HepG2 (cell line): ENCODE data around the gene HPD. TPM values are rescaled to one million over a fixed set of nuclear protein-coding genes. Genes with fewer than 3 reads are reported as not detected.
A peak's percentile ranks its signal among the peaks of the same experiment; 100 is the strongest.

ENCODE experiments used
- ASH2L ChIP-seq: fragments of 300-600, 200-600 bp; sonication (generic); IDR thresholded peaks from 2 replicates; pipeline ENCODE4 v1.7.0; 2017; ENCODE audit warnings: low read depth, mild to moderate bottlenecking, moderate library complexity, mixed read lengths, low read length; ENCODE audit not compliant: insufficient read length
- ATM ChIP-seq: fragments of 450-650 bp; IDR thresholded peaks from 2 replicates; pipeline ENCODE4 v1.7.1; 2017; ENCODE audit warnings: mild to moderate bottlenecking, borderline replicate concordance
- EP300 ChIP-seq, 3 experiments: sonication (generic) in 1 of 3; formaldehyde crosslinking in 1 of 3; IDR thresholded peaks; 2 replicates each; pipeline versions ENCODE4 v1.5.1 to v1.6.1; 2011 to 2020; ENCODE audit warnings: low read depth in 2 of 3, low read length in 2 of 3, borderline replicate concordance in 1 of 3, improper control_type of control experiment in 1 of 3, mild to moderate bottlenecking in 1 of 3, missing genetic modification reagents in 1 of 3, moderate library complexity in 1 of 3
- GATAD1 ChIP-seq: IDR thresholded peaks from 2 replicates; pipeline ENCODE4 v1.6.1; 2016; ENCODE audit warnings: missing genetic modification reagents, missing compliant biosample characterization
- NR2F1 ChIP-seq, 2 experiments: fragments of 450-650 bp in 1 of 2; formaldehyde crosslinking in 1 of 2; IDR thresholded peaks; 2 replicates each; pipeline versions ENCODE4 v1.5.0 to v1.6.1; 2016 to 2020; ENCODE audit warnings: mild to moderate bottlenecking in 1 of 2, missing compliant biosample characterization in 1 of 2, missing genetic modification reagents in 1 of 2, moderate library complexity in 1 of 2
- SMARCC2 ChIP-seq: fragments of 450-650 bp; IDR thresholded peaks from 2 replicates; pipeline ENCODE4 v1.6.1; 2017; ENCODE audit warnings: antibody characterized with exemption, mild to moderate bottlenecking
- TBL1XR1 ChIP-seq: fragments of 150-350 bp; IDR thresholded peaks from 2 replicates; pipeline ENCODE4 v1.6.1; 2014; ENCODE audit warnings: borderline replicate concordance, low read length; ENCODE audit not compliant: partially characterized antibody
- TSC22D2 ChIP-seq: sonication (generic); formaldehyde crosslinking; IDR thresholded peaks from 2 replicates; pipeline ENCODE4 v1.5.1; 2020; ENCODE audit warnings: missing genetic modification reagents, mild to moderate bottlenecking, borderline replicate concordance
- ZNF232 ChIP-seq: sonication (generic); formaldehyde crosslinking; IDR thresholded peaks from 2 replicates; pipeline ENCODE4 v1.4.0; 2020; ENCODE audit warnings: missing genetic modification reagents, borderline replicate concordance
- ZNF564 ChIP-seq: sonication (generic); formaldehyde crosslinking; IDR thresholded peaks from 2 replicates; pipeline ENCODE4 v1.8.1; 2023; ENCODE audit warnings: mild to moderate bottlenecking, missing genetic modification reagents
- polyA plus RNA-seq, 8 experiments: library from polyadenylated mRNA; depleted of rRNA in 3 of 8; stranded (reverse) in 7 of 8; unstranded in 1 of 8; fragments of >200 nt; fragmentation: Illumina TruSeq in 4 of 8; extraction: Trizol in 4 of 8; gene quantifications; 2 replicates each; pipeline versions ENCODE4 v1.2.1 to v1.2.3, GENCODE V29; 2011 to 2016; ENCODE audit warnings: low read depth in 4 of 8, missing spikeins in 1 of 8, mixed read lengths in 1 of 8; ENCODE audit not compliant: insufficient read depth in 1 of 8
- total RNA-seq, 5 experiments: library from RNA; depleted of rRNA; stranded (reverse); fragments of >200 nt; fragmentation: Illumina TruSeq; extraction: Trizol; gene quantifications; 2 replicates each; pipeline ENCODE4 v1.2.3, GENCODE V29; 2016; ENCODE audit warnings: low read depth in 1 of 5
- TF ChIP-seq, protein P1 (sequence below): sonication (generic); formaldehyde crosslinking; IDR thresholded peaks from 2 replicates; pipeline ENCODE4 v1.5.0; 2020; ENCODE audit warnings: mild to moderate bottlenecking, missing genetic modification reagents, moderate library complexity
- TF ChIP-seq, protein P2 (sequence below): sonication (generic); formaldehyde crosslinking; IDR thresholded peaks from 2 replicates; pipeline ENCODE4 v1.5.0; 2020; ENCODE audit warnings: mild to moderate bottlenecking, missing genetic modification reagents, borderline replicate concordance
- TF ChIP-seq, protein P3 (sequence below): sonication (generic); formaldehyde crosslinking; IDR thresholded peaks from 2 replicates; pipeline ENCODE4 v1.5.1; 2020; ENCODE audit warnings: missing genetic modification reagents, mild to moderate bottlenecking, borderline replicate concordance
- TF ChIP-seq, protein P4 (sequence below): sonication (generic); formaldehyde crosslinking; conservative IDR thresholded peaks from 2 replicates; pipeline ENCODE4 v1.4.0; 2020; ENCODE audit warnings: missing genetic modification reagents

The HPD gene
- total and polyA plus RNA-seq, 2 of the 13 experiments (the other 11 are each of a cell fraction or from before 2014, with no cell fraction given) = 120 to 195 TPM

DNA sequence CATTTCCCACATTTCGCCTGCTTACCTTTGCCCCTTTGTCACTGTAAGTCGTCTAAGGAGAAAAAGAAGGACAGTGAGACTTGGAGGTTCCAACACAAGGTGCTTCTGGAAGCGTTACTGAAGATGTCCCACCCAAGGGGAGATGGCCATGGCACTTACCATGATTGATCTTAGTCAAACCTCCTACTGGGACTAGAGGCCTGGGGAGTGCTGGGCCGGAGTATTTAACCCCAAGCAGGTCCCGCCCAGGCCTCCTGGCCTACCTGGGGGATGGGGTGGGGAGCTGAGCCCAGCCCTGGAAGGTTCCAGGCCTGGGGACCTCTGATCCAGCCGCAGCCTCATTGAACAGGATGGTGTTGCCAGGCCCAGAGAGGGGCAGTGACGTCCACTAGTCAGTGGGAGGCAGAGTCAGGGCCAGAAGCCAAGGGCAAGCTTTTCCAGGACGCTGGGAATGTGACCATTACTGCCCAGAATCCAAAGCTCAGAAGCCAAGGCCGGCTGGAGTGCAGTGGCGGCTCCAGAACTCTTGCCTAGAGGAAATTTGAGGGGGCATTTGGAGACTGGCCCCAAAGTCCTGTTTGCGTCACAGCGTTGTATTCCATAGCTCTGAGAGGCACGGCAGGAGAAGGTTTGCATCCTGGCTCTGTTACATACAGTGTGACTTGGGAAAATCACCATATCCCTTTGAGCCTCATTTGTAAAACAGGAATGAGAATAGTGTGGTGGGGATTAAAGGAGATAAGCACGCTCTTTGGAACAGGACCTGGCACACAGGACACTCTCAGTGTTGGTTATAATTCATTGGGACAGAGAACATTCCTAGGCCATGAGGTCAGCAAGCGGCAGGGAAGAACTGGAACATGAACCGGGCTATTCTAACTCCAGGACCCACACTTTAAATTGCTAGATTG lies at the start of gene HPD (continued):
- TF ChIP-seq, protein P1, sequence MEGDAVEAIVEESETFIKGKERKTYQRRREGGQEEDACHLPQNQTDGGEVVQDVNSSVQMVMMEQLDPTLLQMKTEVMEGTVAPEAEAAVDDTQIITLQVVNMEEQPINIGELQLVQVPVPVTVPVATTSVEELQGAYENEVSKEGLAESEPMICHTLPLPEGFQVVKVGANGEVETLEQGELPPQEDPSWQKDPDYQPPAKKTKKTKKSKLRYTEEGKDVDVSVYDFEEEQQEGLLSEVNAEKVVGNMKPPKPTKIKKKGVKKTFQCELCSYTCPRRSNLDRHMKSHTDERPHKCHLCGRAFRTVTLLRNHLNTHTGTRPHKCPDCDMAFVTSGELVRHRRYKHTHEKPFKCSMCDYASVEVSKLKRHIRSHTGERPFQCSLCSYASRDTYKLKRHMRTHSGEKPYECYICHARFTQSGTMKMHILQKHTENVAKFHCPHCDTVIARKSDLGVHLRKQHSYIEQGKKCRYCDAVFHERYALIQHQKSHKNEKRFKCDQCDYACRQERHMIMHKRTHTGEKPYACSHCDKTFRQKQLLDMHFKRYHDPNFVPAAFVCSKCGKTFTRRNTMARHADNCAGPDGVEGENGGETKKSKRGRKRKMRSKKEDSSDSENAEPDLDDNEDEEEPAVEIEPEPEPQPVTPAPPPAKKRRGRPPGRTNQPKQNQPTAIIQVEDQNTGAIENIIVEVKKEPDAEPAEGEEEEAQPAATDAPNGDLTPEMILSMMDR = peak; percentile 63
- TF ChIP-seq TBL1XR1 (no peak), ZNF564 (CRISPR knock-in tag) (no peak), GATAD1 (CRISPR knock-in tag) (no peak; the same call in 1 of the 2 replicates), ASH2L (peak; percentile 93), EP300 (IDR thresholded peaks at IDR 0.05; ENCODE audit: low read depth in 2 of 2, low read length in 2 of 2) (peak in 1 of 2 experiments; percentile 33; a peak in 1 of 4 replicates), EP300 (CRISPR knock-in tag; IDR thresholded peaks at IDR 0.05; ENCODE audit: borderline replicate concordance) (peak; percentile 36; the same call in 1 of the 2 replicates), TSC22D2 (no peak), ZNF232 (CRISPR knock-in tag) (no peak; the same call in 1 of the 2 replicates), SMARCC2 (no peak), NR2F1 (CRISPR knock-in tag; IDR thresholded peaks at IDR 0.05) (peak; percentile 37 to 63; a peak in 3 of 4 replicates), ATM (no peak)
- TF ChIP-seq, protein P2, sequence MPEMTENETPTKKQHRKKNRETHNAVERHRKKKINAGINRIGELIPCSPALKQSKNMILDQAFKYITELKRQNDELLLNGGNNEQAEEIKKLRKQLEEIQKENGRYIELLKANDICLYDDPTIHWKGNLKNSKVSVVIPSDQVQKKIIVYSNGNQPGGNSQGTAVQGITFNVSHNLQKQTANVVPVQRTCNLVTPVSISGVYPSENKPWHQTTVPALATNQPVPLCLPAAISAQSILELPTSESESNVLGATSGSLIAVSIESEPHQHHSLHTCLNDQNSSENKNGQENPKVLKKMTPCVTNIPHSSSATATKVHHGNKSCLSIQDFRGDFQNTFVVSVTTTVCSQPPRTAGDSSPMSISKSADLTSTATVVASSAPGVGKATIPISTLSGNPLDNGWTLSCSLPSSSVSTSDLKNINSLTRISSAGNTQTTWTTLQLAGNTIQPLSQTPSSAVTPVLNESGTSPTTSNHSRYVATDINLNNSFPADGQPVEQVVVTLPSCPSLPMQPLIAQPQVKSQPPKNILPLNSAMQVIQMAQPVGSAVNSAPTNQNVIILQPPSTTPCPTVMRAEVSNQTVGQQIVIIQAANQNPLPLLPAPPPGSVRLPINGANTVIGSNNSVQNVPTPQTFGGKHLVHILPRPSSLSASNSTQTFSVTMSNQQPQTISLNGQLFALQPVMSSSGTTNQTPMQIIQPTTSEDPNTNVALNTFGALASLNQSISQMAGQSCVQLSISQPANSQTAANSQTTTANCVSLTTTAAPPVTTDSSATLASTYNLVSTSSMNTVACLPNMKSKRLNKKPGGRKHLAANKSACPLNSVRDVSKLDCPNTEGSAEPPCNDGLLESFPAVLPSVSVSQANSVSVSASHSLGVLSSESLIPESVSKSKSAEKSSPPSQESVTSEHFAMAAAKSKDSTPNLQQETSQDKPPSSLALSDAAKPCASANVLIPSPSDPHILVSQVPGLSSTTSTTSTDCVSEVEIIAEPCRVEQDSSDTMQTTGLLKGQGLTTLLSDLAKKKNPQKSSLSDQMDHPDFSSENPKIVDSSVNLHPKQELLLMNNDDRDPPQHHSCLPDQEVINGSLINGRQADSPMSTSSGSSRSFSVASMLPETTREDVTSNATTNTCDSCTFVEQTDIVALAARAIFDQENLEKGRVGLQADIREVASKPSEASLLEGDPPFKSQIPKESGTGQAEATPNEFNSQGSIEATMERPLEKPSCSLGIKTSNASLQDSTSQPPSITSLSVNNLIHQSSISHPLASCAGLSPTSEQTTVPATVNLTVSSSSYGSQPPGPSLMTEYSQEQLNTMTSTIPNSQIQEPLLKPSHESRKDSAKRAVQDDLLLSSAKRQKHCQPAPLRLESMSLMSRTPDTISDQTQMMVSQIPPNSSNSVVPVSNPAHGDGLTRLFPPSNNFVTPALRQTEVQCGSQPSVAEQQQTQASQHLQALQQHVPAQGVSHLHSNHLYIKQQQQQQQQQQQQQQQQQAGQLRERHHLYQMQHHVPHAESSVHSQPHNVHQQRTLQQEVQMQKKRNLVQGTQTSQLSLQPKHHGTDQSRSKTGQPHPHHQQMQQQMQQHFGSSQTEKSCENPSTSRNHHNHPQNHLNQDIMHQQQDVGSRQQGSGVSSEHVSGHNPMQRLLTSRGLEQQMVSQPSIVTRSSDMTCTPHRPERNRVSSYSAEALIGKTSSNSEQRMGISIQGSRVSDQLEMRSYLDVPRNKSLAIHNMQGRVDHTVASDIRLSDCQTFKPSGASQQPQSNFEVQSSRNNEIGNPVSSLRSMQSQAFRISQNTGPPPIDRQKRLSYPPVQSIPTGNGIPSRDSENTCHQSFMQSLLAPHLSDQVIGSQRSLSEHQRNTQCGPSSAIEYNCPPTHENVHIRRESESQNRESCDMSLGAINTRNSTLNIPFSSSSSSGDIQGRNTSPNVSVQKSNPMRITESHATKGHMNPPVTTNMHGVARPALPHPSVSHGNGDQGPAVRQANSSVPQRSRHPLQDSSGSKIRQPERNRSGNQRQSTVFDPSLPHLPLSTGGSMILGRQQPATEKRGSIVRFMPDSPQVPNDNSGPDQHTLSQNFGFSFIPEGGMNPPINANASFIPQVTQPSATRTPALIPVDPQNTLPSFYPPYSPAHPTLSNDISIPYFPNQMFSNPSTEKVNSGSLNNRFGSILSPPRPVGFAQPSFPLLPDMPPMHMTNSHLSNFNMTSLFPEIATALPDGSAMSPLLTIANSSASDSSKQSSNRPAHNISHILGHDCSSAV = no peak
- TF ChIP-seq, protein P3, sequence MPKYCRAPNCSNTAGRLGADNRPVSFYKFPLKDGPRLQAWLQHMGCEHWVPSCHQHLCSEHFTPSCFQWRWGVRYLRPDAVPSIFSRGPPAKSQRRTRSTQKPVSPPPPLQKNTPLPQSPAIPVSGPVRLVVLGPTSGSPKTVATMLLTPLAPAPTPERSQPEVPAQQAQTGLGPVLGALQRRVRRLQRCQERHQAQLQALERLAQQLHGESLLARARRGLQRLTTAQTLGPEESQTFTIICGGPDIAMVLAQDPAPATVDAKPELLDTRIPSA (CRISPR knock-in tag) = no peak
- TF ChIP-seq, protein P4, sequence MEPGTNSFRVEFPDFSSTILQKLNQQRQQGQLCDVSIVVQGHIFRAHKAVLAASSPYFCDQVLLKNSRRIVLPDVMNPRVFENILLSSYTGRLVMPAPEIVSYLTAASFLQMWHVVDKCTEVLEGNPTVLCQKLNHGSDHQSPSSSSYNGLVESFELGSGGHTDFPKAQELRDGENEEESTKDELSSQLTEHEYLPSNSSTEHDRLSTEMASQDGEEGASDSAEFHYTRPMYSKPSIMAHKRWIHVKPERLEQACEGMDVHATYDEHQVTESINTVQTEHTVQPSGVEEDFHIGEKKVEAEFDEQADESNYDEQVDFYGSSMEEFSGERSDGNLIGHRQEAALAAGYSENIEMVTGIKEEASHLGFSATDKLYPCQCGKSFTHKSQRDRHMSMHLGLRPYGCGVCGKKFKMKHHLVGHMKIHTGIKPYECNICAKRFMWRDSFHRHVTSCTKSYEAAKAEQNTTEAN (CRISPR knock-in tag) = no peak
